ENCODE results near the gene NOVA2. TPM values are rescaled to one million over a fixed set of nuclear protein-coding genes. Genes with fewer than 3 reads are reported as not detected.

NOVA2 gene
- polyA plus RNA-seq, 3 donors = not detected

DNA sequence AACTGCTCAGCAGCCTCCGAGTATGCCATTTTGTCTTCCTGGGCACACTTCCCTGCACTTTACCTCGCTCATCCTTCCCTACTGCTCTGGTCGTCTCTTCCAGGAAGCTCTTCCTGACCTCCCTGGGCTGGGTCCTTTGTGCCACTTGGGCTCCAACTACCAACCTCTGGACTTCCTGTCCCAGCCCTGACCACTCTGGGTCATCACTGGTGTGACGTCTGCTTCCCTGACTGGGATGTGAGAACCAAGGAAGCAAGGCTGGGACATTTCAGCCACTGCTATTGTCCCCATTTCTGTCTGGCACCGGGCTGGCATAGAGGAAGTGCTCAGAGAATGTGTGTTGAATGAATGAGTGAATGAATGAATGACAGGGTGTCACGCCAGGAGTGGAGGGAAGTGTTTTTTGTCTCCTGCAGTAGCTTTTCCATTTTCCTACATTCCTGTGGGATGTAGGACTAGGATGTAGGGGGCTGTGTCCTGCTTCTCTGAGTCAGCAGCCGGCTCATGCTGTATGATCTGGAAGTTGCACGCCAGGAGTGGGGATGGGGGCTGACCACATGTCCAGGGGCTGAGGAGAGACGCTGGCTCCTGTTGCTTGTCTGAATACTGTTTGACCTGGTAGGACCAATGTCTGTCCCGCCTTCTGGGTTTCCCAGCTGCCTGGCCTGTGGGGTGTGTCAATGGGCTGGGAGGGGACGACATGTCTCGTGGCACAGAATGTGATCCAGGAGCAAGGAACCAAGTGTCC lies 14.7 kb downstream of the NOVA2 start:
- Histone ChIP-seq H3K27ac (ENCODE audit: low read depth in 1 of 2, low read length in 2 of 2) (no peak overlapping the region), H4K20me1 (ENCODE audit: insufficient read depth, low read length) (no peaks in the 10 kb centered on the region), H3K79me2 (ENCODE audit: insufficient read depth, low read length) (no peaks in the 10 kb centered on the region), H3K4me2 (replicated peaks; ENCODE audit: extremely low read depth, low read length, poor library complexity, severe bottlenecking) (no peak overlapping the region), H3K4me3 (replicated peaks in 1 of 3; ENCODE audit: low read depth in 2 of 3, low read length in 3 of 3) (no peak overlapping the region), H2AFZ (ENCODE audit: insufficient read depth, low read depth, low read length, poor library complexity, severe bottlenecking) (no peak overlapping the region), H3K4me1 (ENCODE audit: control insufficient read depth in 1 of 2, insufficient read depth in 2 of 2, low read length in 2 of 2) (no peaks in the 10 kb centered on the region), H3K36me3 (replicated peaks in 1 of 2; ENCODE audit: control insufficient read depth in 1 of 2, insufficient read depth in 2 of 2, low read length in 2 of 2) (no peaks in the 10 kb centered on the region), H3K9ac (ENCODE audit: insufficient read depth, low read length, poor library complexity, severe bottlenecking) (no peak overlapping the region), H3K9me3 (replicated peaks in 1 of 2; ENCODE audit: control insufficient read depth in 1 of 2, insufficient read depth in 1 of 2, low read length in 2 of 2) (no peaks in the 10 kb centered on the region), H3K27me3 (ENCODE audit: control insufficient read depth in 2 of 2, insufficient read depth in 2 of 2, low read length in 2 of 2) (peaks cover 0 to 3% of the 10 kb centered on the region in 2 donors)
- WGBS (ENCODE audit: insufficient coverage) = 74% methylated on average over 9 of the region's 12 CpGs
- peaks cover 18 to 32% (median 22%) of the 10 kb centered on the region in 3 donors for H3K27me3 Mint-ChIP-seq (ENCODE audit: low read depth in 3 of 3)
- no peaks in the 10 kb centered on the region for H3K4me1 Mint-ChIP-seq
- intact Hi-C loops (cut with micrococcal nuclease) = no loop called here
- DNase-seq = no peak
- no peaks in the 10 kb centered on the region for H3K36me3 Mint-ChIP-seq
- no peak for TF ChIP-seq CTCF (IDR thresholded peaks at IDR 0.05)
- no peak overlapping the region for H3K4me3 Mint-ChIP-seq
- H3K27ac Mint-ChIP-seq = no peak overlapping the region
- peaks cover 0 to 3% (median 0%) of the 10 kb centered on the region in 7 donors for H3K9me3 Mint-ChIP-seq

DNA sequence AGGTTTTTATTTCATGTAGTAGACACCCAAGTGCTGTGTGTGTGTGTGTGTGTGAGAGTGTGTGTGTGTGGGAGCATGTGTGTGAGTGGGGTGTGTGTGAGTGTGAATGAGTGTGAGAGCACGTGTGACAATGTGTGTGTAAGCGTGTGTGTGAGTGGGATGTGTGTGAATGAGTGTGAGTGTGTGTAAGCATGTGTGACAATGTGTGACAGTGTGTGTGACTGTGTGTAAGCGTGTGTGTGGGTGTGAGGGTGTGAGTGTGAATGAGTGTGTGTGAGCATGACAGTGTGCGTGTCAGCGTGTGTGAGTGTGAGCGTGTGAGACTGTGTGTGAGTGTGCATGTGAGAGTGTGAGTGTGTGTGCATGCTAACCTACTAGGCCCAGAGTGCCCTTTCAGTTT lies 15.3 kb downstream of the NOVA2 start:
- Histone ChIP-seq H3K9ac (ENCODE audit: insufficient read depth, low read length, poor library complexity, severe bottlenecking) (no peak overlapping the region), H3K4me3 (replicated peaks in 1 of 3; ENCODE audit: low read depth in 2 of 3, low read length in 3 of 3) (no peak overlapping the region), H2AFZ (ENCODE audit: insufficient read depth, low read depth, low read length, poor library complexity, severe bottlenecking) (no peak overlapping the region), H3K4me2 (replicated peaks; ENCODE audit: extremely low read depth, low read length, poor library complexity, severe bottlenecking) (no peak overlapping the region), H3K27ac (ENCODE audit: low read depth in 1 of 2, low read length in 2 of 2) (no peak overlapping the region), H3K27me3 (ENCODE audit: control insufficient read depth in 2 of 2, insufficient read depth in 2 of 2, low read length in 2 of 2) (peaks cover 0 to 3% of the 10 kb centered on the region in 2 donors), H3K4me1 (ENCODE audit: control insufficient read depth in 1 of 2, insufficient read depth in 2 of 2, low read length in 2 of 2) (peaks cover 0 to under 1% of the 10 kb centered on the region in 2 donors), H3K36me3 (replicated peaks in 1 of 2; ENCODE audit: control insufficient read depth in 1 of 2, insufficient read depth in 2 of 2, low read length in 2 of 2) (no peaks in the 10 kb centered on the region), H3K79me2 (ENCODE audit: insufficient read depth, low read length) (no peaks in the 10 kb centered on the region), H4K20me1 (ENCODE audit: insufficient read depth, low read length) (no peaks in the 10 kb centered on the region), H3K9me3 (replicated peaks in 1 of 2; ENCODE audit: control insufficient read depth in 1 of 2, insufficient read depth in 1 of 2, low read length in 2 of 2) (peaks cover 1 to 2% of the 10 kb centered on the region in 2 donors)
- peak overlapping the region in 1 of 2 donors; percentile 2 for H3K4me3 Mint-ChIP-seq
- H3K36me3 Mint-ChIP-seq = no peaks in the 10 kb centered on the region
- DNase-seq = no peak
- peaks cover 0 to 3% (median 2%) of the 10 kb centered on the region in 7 donors for H3K9me3 Mint-ChIP-seq
- TF ChIP-seq CTCF (IDR thresholded peaks at IDR 0.05) = no peak
- peaks cover 23 to 34% (median 23%) of the 10 kb centered on the region in 3 donors for H3K27me3 Mint-ChIP-seq (ENCODE audit: low read depth in 3 of 3)
- 87% methylated on average over 3 of the region's 6 CpGs for WGBS (ENCODE audit: insufficient coverage)
- intact Hi-C loops (cut with micrococcal nuclease) = no loop called here
- peaks cover under 1% of the 10 kb centered on the region for H3K4me1 Mint-ChIP-seq
- no peak overlapping the region for H3K27ac Mint-ChIP-seq

All from CD14-positive monocyte (primary cell).